ENCODE results near the gene MAGEB3. TPM values are rescaled to one million over a fixed set of nuclear protein-coding genes. Genes with fewer than 3 reads are reported as not detected.
"Not testable (repeated sequence)": the region's sequence is repeated elsewhere in the genome, so short reads cannot be mapped to it uniquely, and the experiment has no call there.

Gene MAGEB3
- total RNA-seq, 2 experiments from 2014 or later: not detected

DNA sequence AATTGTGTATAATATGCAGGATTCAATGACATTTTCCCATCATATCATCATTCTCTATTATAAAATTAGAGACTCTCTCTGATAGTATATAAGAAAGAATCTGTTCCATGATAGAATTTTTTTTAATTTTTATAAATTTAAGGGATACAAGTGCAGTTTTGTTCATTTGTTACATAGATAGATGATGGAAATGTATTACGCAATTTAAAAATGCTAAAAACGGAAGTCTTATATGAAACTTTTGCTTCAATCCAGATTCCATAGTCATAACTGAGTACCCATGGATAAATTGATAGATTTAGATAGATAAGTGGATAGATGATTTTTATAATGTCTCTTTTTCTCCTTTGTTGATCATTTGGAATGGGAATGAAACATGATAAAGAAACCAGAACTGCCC is 40.0 kb upstream of the MAGEB3 start:
- no peak overlapping the region for H3K4me2 ChIP-seq (ENCODE audit: low read length)
- BruUV-seq (replicated peaks): no TSS peak
- H3K79me2 ChIP-seq (ENCODE audit: insufficient read depth, low read depth, low read length): no peaks in the 10 kb centered on the region
- no peak for DNase-seq (ENCODE audit: low spot score)
- ChIA-PET CTCF (ENCODE audit: unreplicated experiment) (no interaction called here), POLR2A (no interaction called here)
- no peak overlapping the region for H3K27ac ChIP-seq (ENCODE audit: low read depth, low read length, poor library complexity, severe bottlenecking)
- no peak overlapping the region for H3K4me3 ChIP-seq (ENCODE audit: low read depth, low read length, poor library complexity, severe bottlenecking)
- H3K36me3 ChIP-seq (ENCODE audit: insufficient read depth, low read length): no peaks in the 10 kb centered on the region
- no peaks in the 10 kb centered on the region for H3K4me1 ChIP-seq (ENCODE audit: insufficient read depth, low read length, poor library complexity, severe bottlenecking)
- H3K9me2 ChIP-seq (ENCODE audit: insufficient read depth, low read length): no peaks in the 10 kb centered on the region
- no peaks in the 10 kb centered on the region for H4K20me1 ChIP-seq (ENCODE audit: insufficient read depth, low read length)
- no peak overlapping the region for H2AFZ ChIP-seq (ENCODE audit: low read length)
- intact Hi-C loops (cut with micrococcal nuclease; ENCODE audit: unreplicated experiment): no loop called here
- H3K9me3 ChIP-seq (ENCODE audit: low read length): no peaks in the 10 kb centered on the region
- TF ChIP-seq, protein P1, sequence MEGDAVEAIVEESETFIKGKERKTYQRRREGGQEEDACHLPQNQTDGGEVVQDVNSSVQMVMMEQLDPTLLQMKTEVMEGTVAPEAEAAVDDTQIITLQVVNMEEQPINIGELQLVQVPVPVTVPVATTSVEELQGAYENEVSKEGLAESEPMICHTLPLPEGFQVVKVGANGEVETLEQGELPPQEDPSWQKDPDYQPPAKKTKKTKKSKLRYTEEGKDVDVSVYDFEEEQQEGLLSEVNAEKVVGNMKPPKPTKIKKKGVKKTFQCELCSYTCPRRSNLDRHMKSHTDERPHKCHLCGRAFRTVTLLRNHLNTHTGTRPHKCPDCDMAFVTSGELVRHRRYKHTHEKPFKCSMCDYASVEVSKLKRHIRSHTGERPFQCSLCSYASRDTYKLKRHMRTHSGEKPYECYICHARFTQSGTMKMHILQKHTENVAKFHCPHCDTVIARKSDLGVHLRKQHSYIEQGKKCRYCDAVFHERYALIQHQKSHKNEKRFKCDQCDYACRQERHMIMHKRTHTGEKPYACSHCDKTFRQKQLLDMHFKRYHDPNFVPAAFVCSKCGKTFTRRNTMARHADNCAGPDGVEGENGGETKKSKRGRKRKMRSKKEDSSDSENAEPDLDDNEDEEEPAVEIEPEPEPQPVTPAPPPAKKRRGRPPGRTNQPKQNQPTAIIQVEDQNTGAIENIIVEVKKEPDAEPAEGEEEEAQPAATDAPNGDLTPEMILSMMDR (conservative IDR thresholded peaks at IDR 0.05; ENCODE audit: low read length): no peak
- no peak for TF ChIP-seq EZH2phosphoT487 (IDR thresholded peaks at IDR 0.05; ENCODE audit: borderline replicate concordance, low read depth, low read length)

- BruUV-seq (replicated peaks); H3K4me1 ChIP-seq (ENCODE audit: insufficient read depth, low read length, poor library complexity, severe bottlenecking); H3K4me2 ChIP-seq (ENCODE audit: low read length); intact Hi-C loops (cut with micrococcal nuclease; ENCODE audit: unreplicated experiment); H3K4me3 ChIP-seq (ENCODE audit: low read depth, low read length, poor library complexity, severe bottlenecking); H3K9me3 ChIP-seq (ENCODE audit: low read length); H3K9me2 ChIP-seq (ENCODE audit: insufficient read depth, low read length); H3K36me3 ChIP-seq (ENCODE audit: insufficient read depth, low read length); H4K20me1 ChIP-seq (ENCODE audit: insufficient read depth, low read length); DNase-seq (ENCODE audit: low spot score); H3K79me2 ChIP-seq (ENCODE audit: insufficient read depth, low read depth, low read length); CTCF ChIA-PET (ENCODE audit: unreplicated experiment); H3K27ac ChIP-seq (ENCODE audit: low read depth, low read length, poor library complexity, severe bottlenecking); H2AFZ ChIP-seq (ENCODE audit: low read length): not testable (repeated sequence)
- POLR2A ChIA-PET: interaction anchor here (0.7 kb wide), 1 partner anchor 171 kb away, joined by 3 read pairs; no protein-coding TSS in a partner anchor
These were observed 36.5 kb upstream of the MAGEB3 start for GRCh38 chrX:30193910-30194309.

- H4K20me1 ChIP-seq (ENCODE audit: insufficient read depth, low read length): no peaks in the 10 kb centered on the region
- no peak overlapping the region for H3K4me2 ChIP-seq (ENCODE audit: low read length)
- H2AFZ ChIP-seq (ENCODE audit: low read length): no peak overlapping the region
- no peaks in the 10 kb centered on the region for H3K9me2 ChIP-seq (ENCODE audit: insufficient read depth, low read length)
- no peak overlapping the region for H3K27ac ChIP-seq (ENCODE audit: low read depth, low read length, poor library complexity, severe bottlenecking)
- no peaks in the 10 kb centered on the region for H3K79me2 ChIP-seq (ENCODE audit: insufficient read depth, low read depth, low read length)
- H3K4me1 ChIP-seq (ENCODE audit: insufficient read depth, low read length, poor library complexity, severe bottlenecking): no peaks in the 10 kb centered on the region
- peak; percentile 0 for DNase-seq (ENCODE audit: low spot score)
- TF ChIP-seq, protein P1 (conservative IDR thresholded peaks at IDR 0.05; ENCODE audit: low read length): peak; percentile 50; the same call in 1 of the 2 replicates
- TF ChIP-seq EZH2phosphoT487 (IDR thresholded peaks at IDR 0.05; ENCODE audit: borderline replicate concordance, low read depth, low read length): no peak
- H3K4me3 ChIP-seq (ENCODE audit: low read depth, low read length, poor library complexity, severe bottlenecking): no peak overlapping the region
- BruUV-seq (replicated peaks): no TSS peak
- no peaks in the 10 kb centered on the region for H3K9me3 ChIP-seq (ENCODE audit: low read length)
- intact Hi-C loops (cut with micrococcal nuclease; ENCODE audit: unreplicated experiment): no loop called here
- ChIA-PET CTCF (ENCODE audit: unreplicated experiment) (no interaction called here), POLR2A (no interaction called here)
- H3K36me3 ChIP-seq (ENCODE audit: insufficient read depth, low read length): no peaks in the 10 kb centered on the region
These were observed 34.1 kb upstream of the MAGEB3 start for GRCh38 chrX:30196322-30196721.
